ENCODE data around the gene OPRD1.

DNA sequence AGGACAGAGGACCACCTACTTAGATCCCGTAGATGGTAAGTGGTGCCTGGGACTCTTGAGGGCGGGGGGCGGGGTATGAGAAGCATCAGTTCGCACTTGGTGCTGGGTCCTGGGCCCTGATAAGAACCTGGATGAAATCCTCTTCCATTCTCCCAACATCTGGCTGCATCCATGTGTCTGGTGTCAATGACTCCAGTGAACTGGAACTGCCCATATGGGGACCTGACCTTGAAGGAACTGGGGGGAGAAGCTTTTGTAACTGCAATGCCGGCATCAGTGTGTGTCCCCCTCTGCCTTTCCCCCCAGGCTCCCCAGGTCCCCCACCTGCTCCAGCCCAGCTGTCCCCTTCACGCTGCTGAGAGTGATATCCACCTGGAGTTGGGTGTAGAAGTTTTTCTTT, 52.7 kb downstream of the OPRD1 start:
- TF ChIP-seq SALL2 (tag by site-specific recombination; IDR thresholded peaks at IDR 0.05; ENCODE audit: borderline replicate concordance) = no peak
- TF ChIP-seq ZNF768 (tag by site-specific recombination; IDR thresholded peaks at IDR 0.05) = no peak
- TF ChIP-seq, protein P1, sequence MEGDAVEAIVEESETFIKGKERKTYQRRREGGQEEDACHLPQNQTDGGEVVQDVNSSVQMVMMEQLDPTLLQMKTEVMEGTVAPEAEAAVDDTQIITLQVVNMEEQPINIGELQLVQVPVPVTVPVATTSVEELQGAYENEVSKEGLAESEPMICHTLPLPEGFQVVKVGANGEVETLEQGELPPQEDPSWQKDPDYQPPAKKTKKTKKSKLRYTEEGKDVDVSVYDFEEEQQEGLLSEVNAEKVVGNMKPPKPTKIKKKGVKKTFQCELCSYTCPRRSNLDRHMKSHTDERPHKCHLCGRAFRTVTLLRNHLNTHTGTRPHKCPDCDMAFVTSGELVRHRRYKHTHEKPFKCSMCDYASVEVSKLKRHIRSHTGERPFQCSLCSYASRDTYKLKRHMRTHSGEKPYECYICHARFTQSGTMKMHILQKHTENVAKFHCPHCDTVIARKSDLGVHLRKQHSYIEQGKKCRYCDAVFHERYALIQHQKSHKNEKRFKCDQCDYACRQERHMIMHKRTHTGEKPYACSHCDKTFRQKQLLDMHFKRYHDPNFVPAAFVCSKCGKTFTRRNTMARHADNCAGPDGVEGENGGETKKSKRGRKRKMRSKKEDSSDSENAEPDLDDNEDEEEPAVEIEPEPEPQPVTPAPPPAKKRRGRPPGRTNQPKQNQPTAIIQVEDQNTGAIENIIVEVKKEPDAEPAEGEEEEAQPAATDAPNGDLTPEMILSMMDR (tag by site-specific recombination; IDR thresholded peaks at IDR 0.05) = no peak
- TF ChIP-seq ZNF266 (tag by site-specific recombination; IDR thresholded peaks at IDR 0.05; ENCODE audit: low read depth) = no peak
- no peak for TF ChIP-seq ZIC2 (tag by site-specific recombination; IDR thresholded peaks at IDR 0.05)

All from HEK293 (cell line).